SK-N-SH treated with all-trans-retinoic acid at 6 μM for 48 hours (cell line): Measurements from ENCODE around the gene DMRTB1.

Experiments
- ARNTL ChIP-seq: fragments of 450-650 bp; formaldehyde crosslinking; IDR thresholded peaks from 2 replicates; pipeline ENCODE4 v1.5.0; 2020; ENCODE audit warnings: low read depth, mild to moderate bottlenecking, moderate library complexity, borderline replicate concordance
- ESRRG ChIP-seq: fragments of 250-450 bp; sonication (Bioruptor Pico); IDR thresholded peaks from 2 replicates; pipeline ENCODE4 v1.6.1; 2021; ENCODE audit warnings: mild to moderate bottlenecking
- GLIS3 ChIP-seq: fragments of 250-450 bp; sonication (Bioruptor Pico); IDR thresholded peaks from 2 replicates; pipeline ENCODE4 v1.5.0; 2020; ENCODE audit warnings: mild to moderate bottlenecking, moderate library complexity
- PPARA ChIP-seq: fragments of 250-450 bp; sonication (Bioruptor Pico); IDR thresholded peaks from 2 replicates; pipeline ENCODE4 v1.5.0; 2020; ENCODE audit warnings: mild to moderate bottlenecking, borderline replicate concordance
- RARB ChIP-seq: fragments of 250-450 bp; sonication (Bioruptor Pico); IDR thresholded peaks from 2 replicates; pipeline ENCODE4 v1.8.0; 2021; ENCODE audit warnings: mild to moderate bottlenecking, moderate library complexity
- TCF4 ChIP-seq: fragments of 250-450 bp; sonication (Bioruptor Pico); IDR thresholded peaks from 2 replicates; pipeline ENCODE4 v1.8.0; 2021; ENCODE audit warnings: mild to moderate bottlenecking, moderate library complexity, borderline replicate concordance
- TOX ChIP-seq: fragments of 250-450 bp; sonication (Bioruptor Pico); IDR thresholded peaks from 2 replicates; pipeline ENCODE4 v1.8.0; 2021; ENCODE audit warnings: mild to moderate bottlenecking, moderate library complexity, borderline replicate concordance
- ZC3H10 ChIP-seq: fragments of 250-450 bp; sonication (Bioruptor Pico); IDR thresholded peaks from 2 replicates; pipeline ENCODE4 v1.5.1; 2021; ENCODE audit warnings: mild to moderate bottlenecking, moderate library complexity
- ZFP3 ChIP-seq: fragments of 250-450 bp; sonication (Bioruptor Pico); IDR thresholded peaks from 2 replicates; pipeline ENCODE4 v1.5.0; 2020; ENCODE audit warnings: mild to moderate bottlenecking, moderate library complexity
- ZFP30 ChIP-seq: fragments of 450-650 bp; formaldehyde crosslinking; IDR thresholded peaks from 2 replicates; pipeline ENCODE4 v1.5.0; 2022; ENCODE audit warnings: mild to moderate bottlenecking, moderate library complexity
- ZNF70 ChIP-seq: fragments of 450-650 bp; formaldehyde crosslinking; IDR thresholded peaks from 2 replicates; pipeline ENCODE4 v1.5.0; 2020; ENCODE audit warnings: mild to moderate bottlenecking, moderate library complexity
- ZNF8 ChIP-seq: fragments of 450-650 bp; formaldehyde crosslinking; IDR thresholded peaks from 2 replicates; pipeline ENCODE4 v1.5.0; 2020; ENCODE audit warnings: mild to moderate bottlenecking, moderate library complexity
- TF ChIP-seq, protein P1 (sequence below): fragments of 250-450 bp; sonication (Bioruptor Pico); IDR thresholded peaks from 2 replicates; pipeline ENCODE4 v1.8.0; 2020; ENCODE audit warnings: mild to moderate bottlenecking, moderate library complexity, borderline replicate concordance
- TF ChIP-seq, protein P2 (sequence below): fragments of 250-450 bp; sonication (Bioruptor Pico); IDR thresholded peaks from 2 replicates; pipeline ENCODE4 v1.5.1; 2021; ENCODE audit warnings: mild to moderate bottlenecking, moderate library complexity

DNA sequence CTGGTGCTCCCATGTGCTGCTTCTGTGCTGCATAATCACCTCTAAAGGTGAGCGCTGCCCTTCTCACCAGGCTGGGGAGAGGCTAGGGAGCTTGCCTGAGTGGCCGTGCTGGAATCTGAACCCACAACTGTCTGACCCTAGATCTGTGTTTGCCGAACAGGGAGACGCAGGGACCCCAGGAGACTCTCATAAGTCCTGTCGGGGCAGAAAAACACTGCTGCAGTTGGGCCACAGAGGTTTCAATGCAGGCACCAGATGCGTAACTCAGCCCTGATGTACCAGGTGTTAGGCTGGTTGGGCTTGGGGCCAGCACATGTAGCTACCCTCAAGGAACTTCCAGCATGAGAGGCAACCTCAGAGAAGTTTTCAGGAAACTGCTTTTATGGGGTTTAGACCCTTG, 49.5 kb upstream of the DMRTB1 start:
- TF ChIP-seq, protein P1, sequence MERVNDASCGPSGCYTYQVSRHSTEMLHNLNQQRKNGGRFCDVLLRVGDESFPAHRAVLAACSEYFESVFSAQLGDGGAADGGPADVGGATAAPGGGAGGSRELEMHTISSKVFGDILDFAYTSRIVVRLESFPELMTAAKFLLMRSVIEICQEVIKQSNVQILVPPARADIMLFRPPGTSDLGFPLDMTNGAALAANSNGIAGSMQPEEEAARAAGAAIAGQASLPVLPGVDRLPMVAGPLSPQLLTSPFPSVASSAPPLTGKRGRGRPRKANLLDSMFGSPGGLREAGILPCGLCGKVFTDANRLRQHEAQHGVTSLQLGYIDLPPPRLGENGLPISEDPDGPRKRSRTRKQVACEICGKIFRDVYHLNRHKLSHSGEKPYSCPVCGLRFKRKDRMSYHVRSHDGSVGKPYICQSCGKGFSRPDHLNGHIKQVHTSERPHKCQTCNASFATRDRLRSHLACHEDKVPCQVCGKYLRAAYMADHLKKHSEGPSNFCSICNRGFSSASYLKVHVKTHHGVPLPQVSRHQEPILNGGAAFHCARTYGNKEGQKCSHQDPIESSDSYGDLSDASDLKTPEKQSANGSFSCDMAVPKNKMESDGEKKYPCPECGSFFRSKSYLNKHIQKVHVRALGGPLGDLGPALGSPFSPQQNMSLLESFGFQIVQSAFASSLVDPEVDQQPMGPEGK (CRISPR knock-in tag), result no peak
- no peak for TF ChIP-seq ARNTL (CRISPR knock-in tag)
- TF ChIP-seq ZNF70 (CRISPR knock-in tag), result no peak
- TF ChIP-seq PPARA (CRISPR knock-in tag), result no peak
- TF ChIP-seq TCF4 (CRISPR knock-in tag), result no peak
- TF ChIP-seq ZFP3 (CRISPR knock-in tag), result no peak
- TF ChIP-seq RARB (CRISPR knock-in tag), result no peak
- TF ChIP-seq ZFP30, result no peak
- no peak for TF ChIP-seq ESRRG (CRISPR knock-in tag)
- no peak for TF ChIP-seq TOX (CRISPR knock-in tag)
- no peak for TF ChIP-seq ZNF8 (CRISPR knock-in tag)
- TF ChIP-seq ZC3H10 (CRISPR knock-in tag), result no peak
- no peak for TF ChIP-seq GLIS3 (CRISPR knock-in tag)
- TF ChIP-seq, protein P2, sequence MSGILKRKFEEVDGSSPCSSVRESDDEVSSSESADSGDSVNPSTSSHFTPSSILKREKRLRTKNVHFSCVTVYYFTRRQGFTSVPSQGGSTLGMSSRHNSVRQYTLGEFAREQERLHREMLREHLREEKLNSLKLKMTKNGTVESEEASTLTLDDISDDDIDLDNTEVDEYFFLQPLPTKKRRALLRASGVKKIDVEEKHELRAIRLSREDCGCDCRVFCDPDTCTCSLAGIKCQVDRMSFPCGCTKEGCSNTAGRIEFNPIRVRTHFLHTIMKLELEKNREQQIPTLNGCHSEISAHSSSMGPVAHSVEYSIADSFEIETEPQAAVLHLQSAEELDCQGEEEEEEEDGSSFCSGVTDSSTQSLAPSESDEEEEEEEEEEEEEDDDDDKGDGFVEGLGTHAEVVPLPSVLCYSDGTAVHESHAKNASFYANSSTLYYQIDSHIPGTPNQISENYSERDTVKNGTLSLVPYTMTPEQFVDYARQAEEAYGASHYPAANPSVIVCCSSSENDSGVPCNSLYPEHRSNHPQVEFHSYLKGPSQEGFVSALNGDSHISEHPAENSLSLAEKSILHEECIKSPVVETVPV (CRISPR knock-in tag), result no peak
